ENCODE data around the gene COG5.

COG5 gene

DNA sequence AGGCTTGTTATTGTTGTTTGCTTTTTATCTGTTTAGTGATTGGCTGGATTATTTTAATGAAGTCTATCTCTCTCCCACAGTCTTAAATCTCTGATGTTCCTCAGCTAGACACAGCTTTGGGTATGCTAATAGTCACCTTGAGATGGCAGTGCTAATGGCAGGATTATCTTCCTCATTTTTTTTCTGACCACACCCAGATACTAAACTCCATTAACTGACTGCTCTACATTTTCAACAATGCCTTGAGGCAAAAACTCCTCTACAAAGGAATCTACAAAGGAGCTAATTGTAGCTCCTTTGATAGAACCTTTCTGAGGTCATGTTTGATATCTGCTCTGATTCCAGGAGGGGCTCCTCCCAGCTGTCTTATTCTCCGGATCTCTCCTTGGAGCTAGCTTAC, 272.3 kb downstream of the COG5 start:
- TF ChIP-seq, protein P1, sequence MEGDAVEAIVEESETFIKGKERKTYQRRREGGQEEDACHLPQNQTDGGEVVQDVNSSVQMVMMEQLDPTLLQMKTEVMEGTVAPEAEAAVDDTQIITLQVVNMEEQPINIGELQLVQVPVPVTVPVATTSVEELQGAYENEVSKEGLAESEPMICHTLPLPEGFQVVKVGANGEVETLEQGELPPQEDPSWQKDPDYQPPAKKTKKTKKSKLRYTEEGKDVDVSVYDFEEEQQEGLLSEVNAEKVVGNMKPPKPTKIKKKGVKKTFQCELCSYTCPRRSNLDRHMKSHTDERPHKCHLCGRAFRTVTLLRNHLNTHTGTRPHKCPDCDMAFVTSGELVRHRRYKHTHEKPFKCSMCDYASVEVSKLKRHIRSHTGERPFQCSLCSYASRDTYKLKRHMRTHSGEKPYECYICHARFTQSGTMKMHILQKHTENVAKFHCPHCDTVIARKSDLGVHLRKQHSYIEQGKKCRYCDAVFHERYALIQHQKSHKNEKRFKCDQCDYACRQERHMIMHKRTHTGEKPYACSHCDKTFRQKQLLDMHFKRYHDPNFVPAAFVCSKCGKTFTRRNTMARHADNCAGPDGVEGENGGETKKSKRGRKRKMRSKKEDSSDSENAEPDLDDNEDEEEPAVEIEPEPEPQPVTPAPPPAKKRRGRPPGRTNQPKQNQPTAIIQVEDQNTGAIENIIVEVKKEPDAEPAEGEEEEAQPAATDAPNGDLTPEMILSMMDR (IDR thresholded peaks at IDR 0.05; ENCODE audit: control insufficient read depth, extremely low read depth, insufficient read depth): no peak
- no peak for DNase-seq (ENCODE audit: low read depth)
- no peak overlapping the region for H3K4me3 ChIP-seq (ENCODE audit: low read depth, low read length)

DNA sequence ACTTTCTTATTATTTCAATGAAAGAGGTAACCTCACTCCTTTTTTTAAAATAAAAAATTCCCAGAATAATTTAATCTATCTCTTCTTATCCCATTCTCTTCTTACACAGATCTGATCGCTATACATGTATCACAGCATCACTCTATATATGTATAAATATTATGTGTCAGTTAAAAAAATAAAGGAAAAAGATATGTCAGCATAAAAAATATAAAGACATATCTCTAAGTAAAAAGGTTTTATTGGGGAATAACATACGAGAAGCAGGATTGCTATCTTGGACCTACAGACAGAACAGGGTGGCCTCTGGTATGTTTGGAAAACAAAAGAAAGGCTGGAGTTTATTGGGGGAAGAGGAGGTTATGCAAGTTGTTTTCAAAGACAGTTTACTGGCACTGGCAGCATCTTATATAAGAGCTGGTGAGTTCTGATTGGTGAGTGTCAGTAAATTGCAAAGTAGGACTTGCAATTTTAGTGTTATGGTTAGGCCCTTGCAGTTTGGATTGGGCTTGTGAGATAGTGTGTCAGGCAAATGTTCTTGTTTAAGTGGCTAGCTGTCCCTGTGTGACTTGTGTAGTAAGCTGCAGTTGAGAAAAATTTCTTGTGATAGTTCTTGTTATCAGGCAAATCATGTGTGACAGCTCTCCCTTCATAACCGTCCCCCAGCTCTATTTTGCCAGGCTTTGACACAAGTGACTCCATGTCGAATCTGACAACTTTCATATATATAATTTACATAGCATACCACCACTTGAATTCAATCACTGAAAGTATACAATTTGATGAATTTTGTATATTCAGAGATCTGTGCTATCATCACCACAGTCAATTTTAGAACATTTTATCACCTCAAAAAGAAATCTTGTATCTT, 276.7 kb downstream of the COG5 start:
- TF ChIP-seq, protein P1 (IDR thresholded peaks at IDR 0.05; ENCODE audit: control insufficient read depth, extremely low read depth, insufficient read depth): no peak
- H3K4me3 ChIP-seq (ENCODE audit: low read depth, low read length): no peak overlapping the region
- DNase-seq (ENCODE audit: low read depth): no peak

DNA sequence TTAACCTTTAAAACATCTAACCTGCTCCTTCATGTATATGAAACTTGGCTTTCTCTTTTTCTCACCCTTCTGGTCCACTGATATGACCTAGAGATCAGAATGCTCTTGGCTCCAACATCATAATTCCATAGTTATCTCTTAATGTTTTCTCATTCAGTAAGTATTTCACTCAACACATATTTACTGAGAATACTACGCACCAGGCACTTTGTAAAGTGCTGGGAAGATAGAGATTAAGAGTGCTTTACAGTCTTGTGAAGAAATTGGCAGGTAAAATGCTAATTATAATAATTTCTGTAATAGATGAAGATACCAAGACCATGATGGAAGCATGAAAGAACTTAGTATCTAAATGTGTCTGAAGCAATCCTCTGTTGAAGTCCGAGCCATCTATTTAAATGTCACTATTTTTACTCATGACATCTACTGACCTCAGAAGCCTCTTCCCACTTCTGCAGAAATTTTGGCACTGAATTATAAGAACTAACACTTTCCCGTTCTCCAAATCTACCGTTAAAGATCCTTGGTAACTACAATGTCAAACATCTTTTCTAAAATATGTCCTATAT, 278.7 kb downstream of the COG5 start:
- no peak overlapping the region for H3K4me3 ChIP-seq (ENCODE audit: low read depth, low read length)
- TF ChIP-seq, protein P1 (IDR thresholded peaks at IDR 0.05; ENCODE audit: control insufficient read depth, extremely low read depth, insufficient read depth): no peak
- no peak for DNase-seq (ENCODE audit: low read depth)

DNA sequence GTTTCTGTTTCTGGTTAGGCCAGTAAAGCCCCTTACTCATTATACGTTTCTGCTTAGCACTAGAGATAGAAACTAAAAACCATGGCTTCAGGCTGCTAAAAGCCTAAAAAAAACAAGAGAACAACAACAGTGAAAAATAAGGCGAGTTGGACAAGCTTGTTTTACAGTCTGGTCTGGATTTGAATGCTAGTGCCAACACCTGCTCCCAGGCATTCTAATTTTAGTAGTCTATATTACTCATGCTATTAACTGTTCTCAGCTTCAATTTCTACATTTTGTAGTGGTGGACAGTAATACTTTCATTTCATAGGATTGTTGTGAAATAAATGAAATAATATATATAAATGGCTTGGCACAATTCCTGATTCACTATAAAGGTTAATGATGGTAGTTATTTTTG, 286.4 kb downstream of the COG5 start:
- no peak for DNase-seq (ENCODE audit: low read depth)
- TF ChIP-seq, protein P1 (IDR thresholded peaks at IDR 0.05; ENCODE audit: control insufficient read depth, extremely low read depth, insufficient read depth): no peak
- no peak overlapping the region for H3K4me3 ChIP-seq (ENCODE audit: low read depth, low read length)

DNA sequence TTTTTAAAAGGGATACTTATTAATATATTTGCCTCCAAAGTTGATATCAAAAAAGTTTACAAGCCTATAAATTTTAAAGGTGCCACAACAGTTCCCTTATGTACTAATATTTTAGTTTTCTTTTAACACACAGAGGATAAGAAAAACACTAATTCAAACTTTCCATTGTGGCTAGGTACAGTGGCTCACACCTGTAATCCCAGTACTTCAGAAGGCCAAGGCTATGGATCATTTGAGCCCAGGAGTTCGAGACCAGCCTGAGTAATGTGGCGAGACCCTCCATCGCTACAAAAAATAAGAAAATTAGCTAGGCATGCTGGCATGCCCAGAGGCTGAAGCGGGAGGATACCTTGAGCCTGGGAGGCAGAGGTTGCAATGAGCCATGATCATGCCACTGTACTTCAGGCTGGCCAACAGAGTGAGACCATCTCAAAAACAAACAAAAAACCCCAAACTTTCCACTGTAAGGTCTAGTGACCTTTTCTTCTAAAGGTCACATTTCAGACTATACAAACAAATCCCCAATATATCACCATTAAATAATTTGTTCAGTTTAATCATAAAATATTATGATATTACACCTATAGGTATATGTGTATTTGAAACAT, 287.4 kb downstream of the COG5 start:
- H3K4me3 ChIP-seq (ENCODE audit: low read depth, low read length): no peak overlapping the region
- TF ChIP-seq, protein P1 (IDR thresholded peaks at IDR 0.05; ENCODE audit: control insufficient read depth, extremely low read depth, insufficient read depth): no peak
- DNase-seq (ENCODE audit: low read depth): no peak

DNA sequence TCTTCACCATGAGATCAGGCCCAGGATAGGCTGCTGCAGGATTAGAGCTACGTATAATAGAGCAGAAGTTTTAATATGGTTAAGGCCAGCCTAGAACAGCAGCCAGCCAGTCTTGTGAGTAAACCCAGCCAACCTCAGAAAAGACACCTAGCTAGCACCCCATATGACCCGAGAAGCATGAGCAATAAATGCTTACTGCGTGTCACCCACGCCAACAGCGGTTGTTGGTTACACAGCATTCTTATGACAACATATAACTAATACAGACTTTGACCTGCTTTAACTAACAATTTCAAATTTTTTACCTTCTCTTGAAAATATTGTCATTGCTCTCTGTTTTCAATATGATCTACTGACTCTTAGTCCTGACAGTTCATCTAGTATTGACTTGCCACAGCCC, 289.2 kb downstream of the COG5 start:
- H3K4me3 ChIP-seq (ENCODE audit: low read depth, low read length): no peak overlapping the region
- TF ChIP-seq, protein P1 (IDR thresholded peaks at IDR 0.05; ENCODE audit: control insufficient read depth, extremely low read depth, insufficient read depth): no peak
- DNase-seq (ENCODE audit: low read depth): no peak
